Effector memory CD4-positive, alpha-beta T cell (primary cell): ENCODE results near the gene SENP7.

Source experiments
- DNase-seq, 3 donors: peaks; one replicate each; pipeline ENCODE4 v3.0.0-alpha.2; 2020
- H3K27ac ChIP-seq: 2 replicates; pipeline ENCODE4 v1.7.0; 2013; ENCODE audit warnings: mild to moderate bottlenecking, low read length, moderate library complexity; ENCODE audit not compliant: insufficient read depth, poor library complexity, severe bottlenecking
- H3K27me3 ChIP-seq: replicated peaks from 2 replicates; pipeline ENCODE4 v1.7.0; 2013; ENCODE audit warnings: mild to moderate bottlenecking, low read length; ENCODE audit not compliant: insufficient read depth, control insufficient read depth, poor library complexity, severe bottlenecking
- H3K36me3 ChIP-seq: 2 replicates; pipeline ENCODE4 v1.7.0; 2013; ENCODE audit warnings: mild to moderate bottlenecking, low read length, moderate library complexity; ENCODE audit not compliant: control insufficient read depth, insufficient read depth
- H3K4me1 ChIP-seq: 2 replicates; pipeline ENCODE4 v1.7.0; 2013; ENCODE audit warnings: low read length, mild to moderate bottlenecking; ENCODE audit not compliant: control insufficient read depth, insufficient read depth, poor library complexity, severe bottlenecking
- H3K4me3 ChIP-seq: 2 replicates; pipeline ENCODE4 v1.7.0; 2013; ENCODE audit warnings: low read length, low read depth, mild to moderate bottlenecking; ENCODE audit not compliant: insufficient read depth, poor library complexity, severe bottlenecking
- H3K9me3 ChIP-seq: 2 replicates; pipeline ENCODE4 v1.7.0; 2013; ENCODE audit warnings: mild to moderate bottlenecking, low read length, moderate library complexity; ENCODE audit not compliant: control insufficient read depth

Gene SENP7

DNA sequence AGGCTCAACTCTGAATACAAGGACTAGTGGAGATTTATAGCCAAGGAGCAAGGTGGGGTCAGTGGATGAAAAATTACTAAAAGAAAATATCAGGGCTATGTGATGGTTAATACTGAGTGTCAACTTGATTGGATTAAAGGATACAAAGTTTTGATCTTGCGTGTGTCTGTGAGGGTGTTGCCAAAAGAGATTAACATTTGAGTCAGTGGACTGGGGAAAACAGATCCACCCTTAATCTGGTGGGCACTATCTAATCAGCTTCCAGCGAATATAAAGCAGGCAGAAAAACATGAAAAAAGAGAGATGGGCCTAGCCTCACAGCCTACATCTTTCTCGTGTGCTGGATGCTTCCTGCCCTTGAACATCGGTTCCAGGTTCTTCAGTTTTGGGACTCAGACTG lies 14.4 kb upstream of the SENP7 start:
- Histone ChIP-seq H3K9me3 (no peaks in the 10 kb centered on the region), H3K27me3 (no peaks in the 10 kb centered on the region), H3K36me3 (no peaks in the 10 kb centered on the region), H3K4me3 (no peak overlapping the region), H3K27ac (no peak overlapping the region), H3K4me1 (peaks cover 15% of the 10 kb centered on the region)
- DNase-seq: no peak

GRCh38 chr3:101521211-101521701 lies 8.2 kb upstream of the SENP7 start:
- peak overlapping the region; percentile 70 for H3K27ac ChIP-seq
- DNase-seq: peak; percentile 17 to 26 (median 23)
- H3K27me3 ChIP-seq: no peaks in the 10 kb centered on the region

DNA sequence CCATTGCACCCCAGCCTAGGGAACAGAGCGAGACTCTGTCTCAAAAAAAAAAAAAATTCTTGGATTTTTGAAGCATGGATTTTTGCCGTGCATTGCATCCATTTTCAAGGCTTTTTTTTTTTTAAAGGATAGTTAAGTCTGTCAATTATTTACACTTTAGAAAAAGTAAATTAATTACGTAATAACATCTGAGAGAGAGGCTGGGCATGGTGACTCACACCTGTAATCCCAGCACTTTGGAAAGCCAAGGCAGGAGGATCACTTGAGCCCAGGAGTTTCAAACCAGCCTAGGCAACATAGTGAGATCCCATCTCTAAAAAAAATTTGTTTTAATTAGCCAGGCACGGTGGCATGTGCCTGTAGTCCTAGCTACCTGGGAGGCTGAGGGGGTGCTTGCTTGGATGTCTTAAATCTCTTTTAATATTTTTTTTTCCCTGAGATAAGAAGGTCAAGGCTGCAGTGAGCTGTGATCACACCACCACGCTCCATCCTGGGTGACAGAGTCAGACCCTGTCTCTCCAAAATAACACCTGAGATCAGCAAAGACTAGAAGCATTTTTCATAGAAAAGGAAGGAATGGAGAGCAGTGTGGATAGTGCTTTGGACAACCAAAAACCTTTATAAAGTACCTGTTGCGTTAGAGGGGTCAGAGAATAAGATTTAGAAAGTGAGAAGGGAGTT lies 6.8 kb upstream of the SENP7 start:
- no peak for DNase-seq
- Histone ChIP-seq H3K4me3 (no peak overlapping the region), H3K4me1 (peaks cover 49% of the 10 kb centered on the region), H3K9me3 (no peaks in the 10 kb centered on the region), H3K27me3 (no peaks in the 10 kb centered on the region), H3K27ac (peak overlapping the region; percentile 70), H3K36me3 (no peaks in the 10 kb centered on the region)

More at GRCh38 chr3:101521211-101521701, 8.2 kb upstream of the SENP7 start:
- Histone ChIP-seq H3K36me3 (no peaks in the 10 kb centered on the region), H3K9me3 (no peaks in the 10 kb centered on the region), H3K4me3 (peak overlapping the region; percentile 15), H3K4me1 (peaks cover 49% of the 10 kb centered on the region)

GRCh38 chr3:101518421-101518871 lies 5.4 kb upstream of the SENP7 start:
- H3K27ac ChIP-seq: peak overlapping the region; percentile 70
- H3K27me3 ChIP-seq: no peaks in the 10 kb centered on the region
- DNase-seq: peak; percentile 29 to 37 (median 36)
- no peak overlapping the region for H3K4me3 ChIP-seq
- no peaks in the 10 kb centered on the region for H3K9me3 ChIP-seq
- H3K36me3 ChIP-seq: no peaks in the 10 kb centered on the region
- H3K4me1 ChIP-seq: peaks cover 49% of the 10 kb centered on the region

GRCh38 chr3:101513419-101513986 lies 491 bp upstream of the SENP7 start:
- Histone ChIP-seq H3K4me3 (peak overlapping the region; percentile 82), H3K27me3 (no peaks in the 10 kb centered on the region), H3K9me3 (no peaks in the 10 kb centered on the region), H3K36me3 (no peaks in the 10 kb centered on the region), H3K4me1 (peaks cover 11% of the 10 kb centered on the region), H3K27ac (peak overlapping the region; percentile 91)
- DNase-seq: no peak

DNA sequence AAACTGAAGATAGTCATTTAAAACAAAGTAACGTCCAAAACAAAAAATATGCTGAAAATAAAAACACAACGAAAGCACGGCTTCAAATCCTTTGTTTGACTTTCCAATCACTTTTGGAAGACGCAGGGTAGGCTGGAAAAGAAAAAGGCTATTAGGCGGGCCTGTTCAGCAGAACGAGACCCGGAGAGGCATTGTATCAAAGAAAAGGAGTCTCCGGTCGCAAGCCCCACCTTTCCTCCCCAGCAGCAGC lies 691 bp downstream of the SENP7 start:
- no peak for DNase-seq
- Histone ChIP-seq H3K27me3 (no peaks in the 10 kb centered on the region), H3K4me3 (peak overlapping the region; percentile 82), H3K27ac (peak overlapping the region; percentile 91), H3K4me1 (peaks cover 2% of the 10 kb centered on the region), H3K9me3 (no peaks in the 10 kb centered on the region), H3K36me3 (no peaks in the 10 kb centered on the region)

DNA sequence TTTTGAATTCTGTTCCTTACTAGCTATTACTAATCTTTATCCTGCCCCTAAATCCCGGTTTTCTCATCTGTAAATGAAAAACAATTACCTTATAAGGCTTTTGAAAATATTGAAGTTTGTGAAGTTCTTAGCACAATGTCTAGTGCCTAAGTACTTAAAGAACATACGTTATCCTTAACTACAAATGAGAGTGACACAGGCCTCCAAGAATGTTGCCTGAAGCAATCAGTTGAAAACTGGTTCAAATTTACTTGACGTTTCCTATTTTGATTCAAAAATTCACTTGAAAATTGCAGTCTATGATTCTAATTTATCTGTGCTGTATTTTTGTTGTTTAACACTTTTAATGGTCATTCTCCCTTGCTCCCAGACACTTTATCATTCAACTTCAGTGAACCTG lies 3.2 kb downstream of the SENP7 start:
- H3K4me3 ChIP-seq: no peak overlapping the region
- H3K9me3 ChIP-seq: no peaks in the 10 kb centered on the region
- DNase-seq: no peak
- H3K4me1 ChIP-seq: no peaks in the 10 kb centered on the region
- no peaks in the 10 kb centered on the region for H3K27me3 ChIP-seq
- no peak overlapping the region for H3K27ac ChIP-seq
- H3K36me3 ChIP-seq: no peaks in the 10 kb centered on the region

DNA sequence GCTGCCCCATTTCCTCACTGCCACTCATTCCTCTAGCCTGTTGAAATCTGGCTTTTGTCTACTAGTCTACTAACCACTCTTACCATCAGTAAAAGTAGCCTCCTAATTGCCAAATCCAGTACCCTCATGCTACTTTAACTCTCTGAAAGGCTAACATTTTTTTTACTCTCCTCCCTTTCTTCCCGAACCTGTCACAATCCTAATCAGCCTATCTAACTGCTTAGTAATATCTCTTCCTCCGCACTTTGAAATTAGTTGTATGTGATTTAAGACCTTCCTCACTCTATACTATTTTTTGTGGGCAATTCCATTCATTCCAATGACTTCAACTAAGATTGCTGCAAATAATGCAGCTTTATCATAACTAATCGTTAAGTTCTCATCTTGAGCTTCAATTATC lies 3.7 kb downstream of the SENP7 start:
- H3K27ac ChIP-seq: no peak overlapping the region
- H3K4me1 ChIP-seq: no peaks in the 10 kb centered on the region
- H3K36me3 ChIP-seq: no peaks in the 10 kb centered on the region
- no peaks in the 10 kb centered on the region for H3K27me3 ChIP-seq
- no peaks in the 10 kb centered on the region for H3K9me3 ChIP-seq
- DNase-seq: no peak
- H3K4me3 ChIP-seq: no peak overlapping the region

DNA sequence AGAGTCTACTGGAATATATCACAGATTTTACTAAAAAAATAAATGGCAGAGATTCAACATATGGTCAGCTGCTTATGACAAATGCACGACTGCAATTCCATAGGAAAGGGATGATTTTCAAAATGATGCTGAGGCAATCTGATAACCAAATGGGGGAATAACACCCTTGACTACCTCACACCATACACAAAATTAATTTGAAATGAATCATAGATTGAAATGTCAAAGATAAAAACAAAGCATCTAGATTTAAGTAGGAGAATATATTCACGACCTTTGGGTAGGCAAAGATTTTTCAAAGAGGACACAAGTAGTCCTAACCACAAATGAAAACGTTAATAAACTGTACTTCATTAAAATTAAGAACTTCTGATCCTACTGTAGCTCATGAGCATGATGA lies 11.2 kb downstream of the SENP7 start:
- no peaks in the 10 kb centered on the region for H3K9me3 ChIP-seq
- peaks cover 9% of the 10 kb centered on the region for H3K36me3 ChIP-seq
- no peak for DNase-seq
- H3K4me1 ChIP-seq: peaks cover 6% of the 10 kb centered on the region
- no peak overlapping the region for H3K4me3 ChIP-seq
- no peaks in the 10 kb centered on the region for H3K27me3 ChIP-seq
- H3K27ac ChIP-seq: no peak overlapping the region

DNA sequence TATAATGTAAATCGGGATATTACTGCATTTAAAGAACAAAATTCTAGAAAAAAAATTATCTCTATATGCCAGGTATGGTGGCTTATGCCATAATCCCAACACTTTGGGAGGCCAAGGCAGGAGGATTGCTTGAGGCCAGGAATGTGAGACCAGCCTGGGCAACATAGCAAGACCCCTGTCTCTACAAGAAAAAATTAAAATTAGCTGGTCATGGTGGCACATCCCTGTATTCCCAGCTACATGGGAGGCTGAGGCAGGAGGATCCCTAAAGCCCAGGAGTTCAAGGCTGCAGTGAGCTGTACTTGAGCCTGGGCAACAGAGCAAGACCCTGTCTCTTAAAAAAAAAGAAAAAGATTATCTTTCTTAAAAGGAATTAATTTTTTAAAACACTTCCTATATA lies 12.8 kb downstream of the SENP7 start:
- Histone ChIP-seq H3K27me3 (no peaks in the 10 kb centered on the region), H3K9me3 (no peaks in the 10 kb centered on the region), H3K36me3 (peaks cover 14% of the 10 kb centered on the region), H3K27ac (no peak overlapping the region), H3K4me1 (peaks cover 6% of the 10 kb centered on the region), H3K4me3 (no peak overlapping the region)
- no peak for DNase-seq
